K562 (cell line): Measurements from ENCODE around the gene ADGRE3. TPM values are rescaled to one million over a fixed set of nuclear protein-coding genes. Genes with fewer than 3 reads are reported as not detected.

ENCODE experiments used
- ARID4B ChIP-seq: sonication (generic); formaldehyde crosslinking; IDR thresholded peaks from 2 replicates; pipeline ENCODE4 v1.8.0; 2022; ENCODE audit warnings: mild to moderate bottlenecking, missing genetic modification reagents
- BCL6 ChIP-seq: fragments of 250-450 bp; sonication (Bioruptor Pico); IDR thresholded peaks from 2 replicates; pipeline ENCODE4 v1.4.0; 2020
- DEAF1 ChIP-seq: fragments of 450-650 bp; formaldehyde crosslinking; IDR thresholded peaks from 2 replicates; pipeline ENCODE4 v1.4.0; 2020; ENCODE audit warnings: mild to moderate bottlenecking, moderate library complexity
- ELF2 ChIP-seq: fragments of 250-450 bp; sonication (Bioruptor Pico); IDR thresholded peaks from 2 replicates; pipeline ENCODE4 v1.5.0; 2021; ENCODE audit warnings: mild to moderate bottlenecking
- KAT8 ChIP-seq: fragments of 450-650 bp; IDR thresholded peaks from 2 replicates; pipeline ENCODE4 v1.6.1; 2016; ENCODE audit warnings: low read depth, mild to moderate bottlenecking
- MAZ ChIP-seq, 2 experiments: fragments of 450-650 bp in 1 of 2; sonication (generic) in 1 of 2; formaldehyde crosslinking; IDR thresholded peaks in 1 of 2; conservative IDR thresholded peaks in 1 of 2; 2 replicates each; pipeline versions ENCODE4 v1.4.0 to v1.5.0; 2020; ENCODE audit warnings: mild to moderate bottlenecking in 1 of 2, missing genetic modification reagents in 1 of 2
- MTF1 ChIP-seq: fragments of 250-450 bp; sonication (Bioruptor Pico); IDR thresholded peaks from 2 replicates; pipeline ENCODE4 v1.9.0; 2021; ENCODE audit warnings: moderate library complexity, mild to moderate bottlenecking, inconsistent platforms, borderline replicate concordance
- PHF20 ChIP-seq: fragments of 450-650 bp; IDR thresholded peaks from 2 replicates; pipeline ENCODE4 v1.6.1; 2018; ENCODE audit not compliant: partially characterized antibody
- PML ChIP-seq: IDR thresholded peaks from 2 replicates; pipeline ENCODE4 v1.6.1; 2012; ENCODE audit warnings: low read length, inconsistent platforms
- RREB1 ChIP-seq: fragments of 250-450 bp; sonication (Bioruptor Pico); IDR thresholded peaks from 2 replicates; pipeline ENCODE4 v1.4.0; 2020
- SNIP1 ChIP-seq: fragments of 450-650 bp; IDR thresholded peaks from 2 replicates; pipeline ENCODE4 v1.7.1; 2017; ENCODE audit warnings: low read depth, mild to moderate bottlenecking
- SRF ChIP-seq, 2 experiments: fragments of 250-450, 450-650 bp in 1 of 2; sonication (Bioruptor Pico) in 1 of 2; sonication (generic) in 1 of 2; formaldehyde crosslinking; IDR thresholded peaks; 2 replicates each; pipeline versions ENCODE4 v1.5.0 to v1.5.1; 2020 to 2022; ENCODE audit warnings: mild to moderate bottlenecking in 1 of 2, missing genetic modification reagents in 1 of 2
- ZBED1 ChIP-seq: IDR thresholded peaks from 2 replicates; pipeline ENCODE4 v1.6.1; 2014
- polyA plus RNA-seq, 8 experiments: library from polyadenylated mRNA; depleted of rRNA in 4 of 8; stranded (reverse) in 5 of 8; unstranded in 3 of 8; fragments of >200 nt; fragmentation: Nextera tagmentation in 2 of 8; fragmentation: Illumina TruSeq in 1 of 8; extraction: Ambion mirVana in 2 of 8; extraction: Trizol in 1 of 8; gene quantifications; 2 replicates each; pipeline versions ENCODE4 v1.2.1 to v1.2.3, GENCODE V29; 2011 to 2014; ENCODE audit warnings: inconsistent platforms in 1 of 8, missing spikeins in 1 of 8
- total RNA-seq, 7 experiments: library from RNA; depleted of rRNA in 6 of 7; stranded (reverse); fragments of >200 nt in 6 of 7; fragmentation: Illumina TruSeq in 2 of 7; extraction: Trizol in 2 of 7; gene quantifications; 2 replicates each; pipeline versions ENCODE4 v1.2.1 to v1.2.3, GENCODE V29; 2011 to 2021; ENCODE audit warnings: low replicate concordance in 1 of 7
- TF ChIP-seq, protein P1 (sequence below): sonication (generic); formaldehyde crosslinking; IDR thresholded peaks from 2 replicates; pipeline ENCODE4 v1.8.1; 2023; ENCODE audit warnings: mild to moderate bottlenecking, missing genetic modification reagents

Gene ADGRE3
- total and polyA plus RNA-seq, 9 of the 15 experiments (the other 6 are each of a cell fraction or from before 2014, with no cell fraction given): not detected

DNA sequence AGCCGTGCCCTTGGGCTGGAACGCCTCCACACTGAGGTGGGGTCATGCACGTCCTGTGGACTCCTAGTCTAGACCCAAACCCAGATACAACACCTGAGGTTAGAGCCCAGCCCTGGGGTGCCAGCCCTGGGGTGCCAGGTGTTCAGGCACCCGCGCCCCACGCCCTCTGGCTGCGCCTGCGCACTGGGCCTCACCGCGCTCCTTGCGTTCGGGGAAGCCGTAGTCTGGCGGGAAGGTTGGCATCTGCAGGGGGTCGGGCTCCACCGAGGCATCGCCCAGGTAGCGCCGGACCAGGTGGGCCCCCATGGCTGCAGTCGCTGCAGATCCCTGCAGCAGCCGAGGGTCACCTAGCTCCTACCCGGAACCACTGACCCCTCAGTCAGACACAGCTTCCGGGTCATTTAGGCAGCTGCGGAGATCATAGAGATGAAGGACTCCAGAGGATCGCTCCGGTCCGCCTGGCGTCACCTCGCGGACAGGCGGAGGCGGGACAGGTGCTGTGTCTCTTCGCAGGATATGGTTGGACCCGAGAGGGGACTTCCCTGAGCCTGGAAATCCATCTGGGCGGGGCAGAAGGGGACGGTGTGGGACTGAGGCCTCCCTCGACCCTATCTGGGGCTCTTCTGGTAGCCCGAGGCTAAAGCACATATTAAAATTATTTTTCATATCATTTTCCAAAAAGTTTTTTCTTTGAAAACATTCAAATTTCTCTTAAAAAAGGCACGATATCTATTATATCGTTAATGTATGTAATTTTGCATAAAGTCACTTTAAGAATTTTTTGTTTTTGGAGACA lies 102.8 kb downstream of the ADGRE3 start, which contains the start of gene NDUFB7 (continued):
- no peak for TF ChIP-seq RREB1
- TF ChIP-seq ARID4B: peak; percentile 98
- no peak for TF ChIP-seq ZBED1
- peak; percentile 86 to 90 for TF ChIP-seq MAZ (CRISPR knock-in tag; conservative IDR thresholded peaks at IDR 0.05 in 1 of 2, IDR thresholded peaks at IDR 0.05 in 1 of 2)
- peak; percentile 96 for TF ChIP-seq SNIP1
- no peak for TF ChIP-seq DEAF1
- TF ChIP-seq, protein P1, sequence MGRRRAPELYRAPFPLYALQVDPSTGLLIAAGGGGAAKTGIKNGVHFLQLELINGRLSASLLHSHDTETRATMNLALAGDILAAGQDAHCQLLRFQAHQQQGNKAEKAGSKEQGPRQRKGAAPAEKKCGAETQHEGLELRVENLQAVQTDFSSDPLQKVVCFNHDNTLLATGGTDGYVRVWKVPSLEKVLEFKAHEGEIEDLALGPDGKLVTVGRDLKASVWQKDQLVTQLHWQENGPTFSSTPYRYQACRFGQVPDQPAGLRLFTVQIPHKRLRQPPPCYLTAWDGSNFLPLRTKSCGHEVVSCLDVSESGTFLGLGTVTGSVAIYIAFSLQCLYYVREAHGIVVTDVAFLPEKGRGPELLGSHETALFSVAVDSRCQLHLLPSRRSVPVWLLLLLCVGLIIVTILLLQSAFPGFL (CRISPR knock-in tag): 0 out of 2 replicates have a peak, but pooled peaks have one; percentile 37
- TF ChIP-seq PHF20: peak; percentile 96
- TF ChIP-seq SRF (CRISPR knock-in tag; IDR thresholded peaks at IDR 0.05): peak in 1 of 2 experiments; percentile 35; a peak in 1 of 4 replicates
- peak; percentile 72; the same call in 1 of the 2 replicates for TF ChIP-seq ELF2 (CRISPR knock-in tag)
- no peak for TF ChIP-seq KAT8
- TF ChIP-seq MTF1 (CRISPR knock-in tag): no peak
- no peak for TF ChIP-seq BCL6
- peak; percentile 79; the same call in 1 of the 2 replicates for TF ChIP-seq PML
